ENCODE results near the gene NEK8.

DNA sequence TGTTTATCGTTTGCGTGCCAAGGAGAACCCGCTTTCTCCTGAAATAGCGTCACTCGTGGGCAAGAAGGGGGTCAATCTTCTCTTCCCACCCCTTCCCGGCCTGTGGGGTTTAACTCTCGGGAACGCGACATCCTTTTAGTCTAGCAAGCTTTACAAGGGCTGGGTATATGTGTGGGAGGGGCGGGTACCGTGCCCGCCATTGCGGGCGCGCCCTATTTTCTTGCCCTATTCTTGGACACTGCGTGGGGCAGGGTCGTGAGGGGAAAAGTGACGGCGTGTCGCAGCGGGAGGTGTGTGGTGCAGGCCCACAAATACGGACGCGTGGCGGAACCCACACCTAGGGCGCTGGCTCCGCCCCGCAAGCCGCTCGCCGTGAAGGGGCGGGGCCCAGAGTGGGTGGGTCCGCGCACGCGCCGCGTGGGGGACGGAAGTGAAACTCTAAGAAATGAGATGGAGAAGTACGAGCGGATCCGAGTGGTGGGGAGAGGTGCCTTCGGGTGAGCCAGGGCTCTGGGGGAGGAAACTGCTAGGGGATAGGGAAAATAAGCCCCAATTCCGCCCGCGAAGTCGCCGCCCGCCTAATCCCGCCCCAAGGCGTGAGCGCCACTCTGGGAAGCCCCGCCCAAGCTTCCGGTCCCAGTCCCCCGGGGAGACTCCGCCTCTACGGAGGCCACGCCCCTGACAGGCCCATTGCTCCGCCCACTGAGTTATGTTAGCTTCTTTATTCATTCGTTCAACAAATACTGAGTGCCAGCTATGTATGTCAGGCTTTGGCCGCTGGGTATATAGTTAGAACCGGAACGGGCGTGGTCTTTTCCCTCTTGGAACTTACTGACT, at the start of gene NEK8:
- TF ChIP-seq POLR2AphosphoS5 (IDR thresholded peaks at IDR 0.05) (peak; percentile 14 to 83 (median 61)), CTCF (IDR thresholded peaks at IDR 0.05) (peak in 1 of 7 experiments; percentile 5)
